Hepatocyte (in vitro differentiated cells): ENCODE results near the gene WDR26.

ENCODE experiments used
- CTCF ChIP-seq: fragments of 200-600 bp; sonication (generic); IDR thresholded peaks from 2 replicates; pipeline ENCODE4 v1.5.1; 2016; ENCODE audit warnings: antibody characterized with exemption, mild to moderate bottlenecking; ENCODE audit not compliant: poor library complexity
- EZH2 ChIP-seq: fragments of 200-600 bp; sonication (generic); IDR thresholded peaks from 2 replicates; pipeline ENCODE4 v1.6.1; 2016; ENCODE audit warnings: antibody characterized with exemption, mild to moderate bottlenecking, borderline replicate concordance
- EZH2phosphoT487 ChIP-seq: fragments of 200-600 bp; sonication (generic); IDR thresholded peaks from one replicate; pipeline ENCODE4 v1.6.1; 2018; ENCODE audit warnings: antibody characterized with exemption, mild to moderate bottlenecking, low read depth, moderate library complexity; ENCODE audit not compliant: unreplicated experiment, severe bottlenecking

DNA sequence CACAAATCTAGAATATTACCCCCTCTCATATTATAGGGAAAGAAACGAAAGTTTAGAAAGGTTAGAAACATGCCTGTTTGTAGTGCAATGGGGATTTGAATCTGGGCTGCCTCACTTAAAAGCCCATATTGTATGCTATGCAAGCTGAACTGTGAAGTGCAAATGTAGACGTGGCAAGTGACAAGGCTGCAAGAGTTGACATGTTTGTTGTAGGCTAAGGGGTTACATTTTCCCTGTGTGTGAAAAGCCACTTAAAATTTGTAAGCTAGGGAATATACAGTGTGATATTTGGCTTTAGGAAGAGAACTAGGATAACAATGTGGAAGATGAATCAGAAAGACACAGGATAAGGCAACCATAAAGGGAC, 29.0 kb downstream of the WDR26 start:
- TF ChIP-seq EZH2phosphoT487: no peak
- no peak for TF ChIP-seq CTCF
- no peak for TF ChIP-seq EZH2
